HepG2 (cell line): ENCODE measurements around the gene PARS2. TPM values are rescaled to one million over a fixed set of nuclear protein-coding genes. Genes with fewer than 3 reads are reported as not detected.

ENCODE experiments used
- BHLHE40 ChIP-seq: IDR thresholded peaks from 2 replicates; pipeline ENCODE4 v1.6.1; 2011; ENCODE audit warnings: low read length, improper control_type of control experiment
- CTCF ChIP-seq: sonication (generic); formaldehyde crosslinking; IDR thresholded peaks from 2 replicates; pipeline ENCODE4 v1.5.0; 2020; ENCODE audit warnings: mild to moderate bottlenecking, missing genetic modification reagents, moderate library complexity
- DMTF1 ChIP-seq: sonication (generic); formaldehyde crosslinking; IDR thresholded peaks from 2 replicates; pipeline ENCODE4 v1.4.0; 2020; ENCODE audit warnings: mild to moderate bottlenecking, missing genetic modification reagents
- FOXP1 ChIP-seq, 2 experiments: fragments of 450-650 bp in 1 of 2; IDR thresholded peaks; 2 replicates each; pipeline ENCODE4 v1.6.1; 2017 to 2018; ENCODE audit warnings: antibody characterized with exemption in 1 of 2
- HINFP ChIP-seq: sonication (generic); formaldehyde crosslinking; IDR thresholded peaks from 2 replicates; pipeline ENCODE4 v1.4.0; 2020; ENCODE audit warnings: low read depth, mild to moderate bottlenecking, missing genetic modification reagents
- HNF1B ChIP-seq: sonication (generic); formaldehyde crosslinking; IDR thresholded peaks from 2 replicates; pipeline ENCODE4 v1.5.1; 2020; ENCODE audit warnings: mild to moderate bottlenecking, moderate library complexity, missing genetic modification reagents
- MAFK ChIP-seq, 2 experiments: IDR thresholded peaks in 1 of 2; conservative IDR thresholded peaks in 1 of 2; 2 replicates each; pipeline ENCODE4 v1.6.1; 2011; ENCODE audit warnings: improper control_type of control experiment in 2 of 2, low read length in 2 of 2
- MEIS2 ChIP-seq: sonication (generic); formaldehyde crosslinking; IDR thresholded peaks from 2 replicates; pipeline ENCODE4 v1.9.0; 2021; ENCODE audit warnings: mild to moderate bottlenecking, missing genetic modification reagents
- MIXL1 ChIP-seq: IDR thresholded peaks from 2 replicates; pipeline ENCODE4 v1.6.1; 2016
- PBX2 ChIP-seq: IDR thresholded peaks from 2 replicates; pipeline ENCODE4 v1.6.1; 2016; ENCODE audit warnings: control low read depth
- RBAK ChIP-seq: sonication (generic); formaldehyde crosslinking; IDR thresholded peaks from 2 replicates; pipeline ENCODE4 v1.5.1; 2020; ENCODE audit warnings: mild to moderate bottlenecking, missing genetic modification reagents
- RBM39 ChIP-seq: fragments of 200-400 bp; formaldehyde crosslinking; IDR thresholded peaks from one replicate; pipeline ENCODE4 v1.6.1; 2018; ENCODE audit warnings: antibody characterized with exemption, mild to moderate bottlenecking, low read depth, low read length; ENCODE audit not compliant: poor library complexity, severe bottlenecking
- SMARCC2 ChIP-seq: fragments of 450-650 bp; IDR thresholded peaks from 2 replicates; pipeline ENCODE4 v1.6.1; 2017; ENCODE audit warnings: antibody characterized with exemption, mild to moderate bottlenecking
- TMF1 ChIP-seq: sonication (generic); formaldehyde crosslinking; IDR thresholded peaks from 2 replicates; pipeline ENCODE4 v1.8.1; 2022; ENCODE audit warnings: low read depth, missing genetic modification reagents
- TOPORS ChIP-seq: sonication (generic); formaldehyde crosslinking; IDR thresholded peaks from 2 replicates; pipeline ENCODE4 v1.8.0; 2023; ENCODE audit warnings: mild to moderate bottlenecking, missing genetic modification reagents
- ZMYM2 ChIP-seq: sonication (generic); formaldehyde crosslinking; IDR thresholded peaks from 2 replicates; pipeline ENCODE4 v1.8.0; 2022; ENCODE audit warnings: mild to moderate bottlenecking, missing genetic modification reagents
- ZNF207 ChIP-seq: fragments of 450-650 bp; IDR thresholded peaks from 2 replicates; pipeline ENCODE4 v1.6.1; 2016; ENCODE audit warnings: antibody characterized with exemption, borderline replicate concordance
- ZNF430 ChIP-seq: sonication (generic); formaldehyde crosslinking; IDR thresholded peaks from 2 replicates; pipeline ENCODE4 v1.9.0; 2021; ENCODE audit warnings: mild to moderate bottlenecking, missing genetic modification reagents
- ZNF644 ChIP-seq: IDR thresholded peaks from 2 replicates; pipeline ENCODE4 v1.6.1; 2016; ENCODE audit warnings: low read depth
- ZNF776 ChIP-seq: sonication (generic); formaldehyde crosslinking; IDR thresholded peaks from 2 replicates; pipeline ENCODE4 v1.4.0; 2020; ENCODE audit warnings: mild to moderate bottlenecking, missing genetic modification reagents
- ZNF891 ChIP-seq: sonication (generic); formaldehyde crosslinking; IDR thresholded peaks from 2 replicates; pipeline ENCODE4 v1.5.0; 2020; ENCODE audit warnings: mild to moderate bottlenecking, missing genetic modification reagents
- ZSCAN29 ChIP-seq: sonication (generic); formaldehyde crosslinking; conservative IDR thresholded peaks from 2 replicates; pipeline ENCODE4 v1.4.0; 2020; ENCODE audit warnings: mild to moderate bottlenecking, missing genetic modification reagents
- polyA plus RNA-seq, 8 experiments: library from polyadenylated mRNA; depleted of rRNA in 3 of 8; stranded (reverse) in 7 of 8; unstranded in 1 of 8; fragments of >200 nt; fragmentation: Illumina TruSeq in 4 of 8; extraction: Trizol in 4 of 8; gene quantifications; 2 replicates each; pipeline versions ENCODE4 v1.2.1 to v1.2.3, GENCODE V29; 2011 to 2016; ENCODE audit warnings: low read depth in 4 of 8, missing spikeins in 1 of 8, mixed read lengths in 1 of 8; ENCODE audit not compliant: insufficient read depth in 1 of 8
- total RNA-seq, 5 experiments: library from RNA; depleted of rRNA; stranded (reverse); fragments of >200 nt; fragmentation: Illumina TruSeq; extraction: Trizol; gene quantifications; 2 replicates each; pipeline ENCODE4 v1.2.3, GENCODE V29; 2016; ENCODE audit warnings: low read depth in 1 of 5

Gene PARS2
- total and polyA plus RNA-seq, 2 of the 13 experiments (the other 11 are each of a cell fraction or from before 2014, with no cell fraction given), result 2.4 to 4.6 TPM

- TF ChIP-seq PBX2 (CRISPR knock-in tag) (no peak), ZNF891 (peak; percentile 87), MAFK (conservative IDR thresholded peaks at IDR 0.05 in 1 of 2, IDR thresholded peaks at IDR 0.05 in 1 of 2; ENCODE audit: low read length in 2 of 2) (no peak), HNF1B (peak; percentile 84), ZNF430 (CRISPR knock-in tag) (peak; percentile 66; the same call in 1 of the 2 replicates), ZMYM2 (no peak), HINFP (CRISPR knock-in tag) (no peak), MEIS2 (CRISPR knock-in tag) (peak; percentile 84; the same call in 1 of the 2 replicates), ZNF207 (no peak), BHLHE40 (no peak), TOPORS (CRISPR knock-in tag) (peak; percentile 59), ZNF776 (CRISPR knock-in tag) (peak; percentile 69; the same call in 1 of the 2 replicates), ZSCAN29 (0 out of 2 replicates have a peak, but pooled peaks have one; percentile 77), RBM39 (peak; percentile 89), CTCF (peak; percentile 47), TMF1 (CRISPR knock-in tag) (no peak), ZNF644 (no peak), FOXP1 (IDR thresholded peaks at IDR 0.05) (no peak), FOXP1 (CRISPR knock-in tag; IDR thresholded peaks at IDR 0.05) (0 out of 2 replicates have a peak, but pooled peaks have one; percentile 22), MIXL1 (CRISPR knock-in tag) (peak; percentile 65), RBAK (CRISPR knock-in tag) (no peak), DMTF1 (0 out of 2 replicates have a peak, but pooled peaks have one; percentile 46), SMARCC2 (no peak)
Observed at GRCh38 chr1:54715493-54716298, 48.6 kb downstream of the PARS2 start, which contains the start of gene TTC4 (continued).
